Central memory CD8-positive, alpha-beta T cell (primary cell): ENCODE results near the gene DMBT1.

Experiments used
- ATAC-seq: fragments of 150-1000 bp; cut with Tn5 transposase; replicated peaks from 2 replicates; pipeline ENCODE4 v1.10.0; 2022; ENCODE audit warnings: mild to moderate bottlenecking, moderate FRiP score, moderate number of reproducible peaks; ENCODE audit not compliant: poor library complexity, severe bottlenecking; ENCODE audit errors: extremely low read depth
- DNase-seq, 2 donors: peaks; one replicate each; pipeline ENCODE4 v3.0.0; 2021; ENCODE audit warnings: low spot score in 2 of 2
- H3K27ac Mint-ChIP-seq: one replicate; pipeline ENCODE4 v1.8.0; 2022; ENCODE audit warnings: low read depth, mild to moderate bottlenecking, moderate library complexity, mixed read lengths
- H3K27me3 Mint-ChIP-seq: one replicate; pipeline ENCODE4 v1.8.0; 2022; ENCODE audit warnings: mixed read lengths
- H3K36me3 Mint-ChIP-seq: one replicate; pipeline ENCODE4 v1.8.0; 2022; ENCODE audit warnings: mild to moderate bottlenecking, moderate library complexity, mixed read lengths; ENCODE audit not compliant: insufficient read depth
- H3K4me1 Mint-ChIP-seq: one replicate; pipeline ENCODE4 v1.8.0; 2022; ENCODE audit warnings: mixed read lengths
- H3K4me3 Mint-ChIP-seq: one replicate; pipeline ENCODE4 v1.8.0; 2022; ENCODE audit warnings: mild to moderate bottlenecking, moderate library complexity, mixed read lengths
- H3K9me3 Mint-ChIP-seq: one replicate; pipeline ENCODE4 v1.8.0; 2022; ENCODE audit warnings: mixed read lengths

DMBT1 gene

DNA sequence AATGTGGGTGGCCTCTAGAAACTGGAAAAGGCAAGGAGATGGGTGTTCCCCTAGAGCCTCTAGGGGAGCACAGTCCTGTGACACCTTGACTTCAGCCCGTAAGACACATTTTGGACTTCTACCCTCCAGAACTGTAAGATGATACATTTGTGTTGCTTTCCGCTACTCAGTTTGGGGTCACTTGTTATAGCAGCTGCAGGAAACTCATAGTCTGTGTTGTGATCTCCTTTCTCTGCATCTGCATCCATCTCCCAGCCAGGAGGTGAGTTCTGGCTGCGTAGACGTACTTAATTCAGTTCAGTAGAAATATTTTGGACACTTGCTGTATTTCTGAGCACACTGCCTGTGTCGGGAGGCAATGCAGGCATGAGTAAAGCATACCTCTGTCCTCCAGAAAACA, 29.3 kb upstream of the DMBT1 start:
- no peak for DNase-seq
- Mint-ChIP-seq H3K27ac (no peak overlapping the region), H3K4me3 (no peak overlapping the region), H3K36me3 (peaks cover 2% of the 10 kb centered on the region), H3K27me3 (peaks cover 24% of the 10 kb centered on the region), H3K9me3 (no peaks in the 10 kb centered on the region), H3K4me1 (no peaks in the 10 kb centered on the region)
- ATAC-seq = no peak

DNA sequence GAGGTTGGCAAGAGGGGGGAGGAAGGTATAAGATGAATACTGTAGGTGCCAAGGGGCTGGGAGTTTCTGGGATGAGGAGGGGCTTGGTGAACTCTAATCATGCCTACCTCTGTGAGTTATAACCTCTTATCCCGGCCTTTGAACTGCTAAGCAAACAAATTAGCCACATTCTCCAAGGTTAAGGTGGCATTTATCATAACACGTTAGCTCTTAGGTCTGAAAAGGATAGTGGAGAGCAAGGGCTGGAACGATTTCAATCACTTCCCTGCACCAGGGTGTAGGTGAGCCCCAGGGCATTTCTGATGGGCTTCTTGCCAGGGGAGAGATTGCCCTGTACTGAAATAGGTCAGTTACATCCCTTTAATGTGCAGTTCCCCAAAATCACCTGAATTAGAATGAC, 28.6 kb upstream of the DMBT1 start:
- Mint-ChIP-seq H3K27ac (no peak overlapping the region), H3K27me3 (peaks cover 24% of the 10 kb centered on the region), H3K4me3 (no peak overlapping the region), H3K9me3 (no peaks in the 10 kb centered on the region), H3K4me1 (no peaks in the 10 kb centered on the region), H3K36me3 (no peaks in the 10 kb centered on the region)
- no peak for DNase-seq
- no peak for ATAC-seq

DNA sequence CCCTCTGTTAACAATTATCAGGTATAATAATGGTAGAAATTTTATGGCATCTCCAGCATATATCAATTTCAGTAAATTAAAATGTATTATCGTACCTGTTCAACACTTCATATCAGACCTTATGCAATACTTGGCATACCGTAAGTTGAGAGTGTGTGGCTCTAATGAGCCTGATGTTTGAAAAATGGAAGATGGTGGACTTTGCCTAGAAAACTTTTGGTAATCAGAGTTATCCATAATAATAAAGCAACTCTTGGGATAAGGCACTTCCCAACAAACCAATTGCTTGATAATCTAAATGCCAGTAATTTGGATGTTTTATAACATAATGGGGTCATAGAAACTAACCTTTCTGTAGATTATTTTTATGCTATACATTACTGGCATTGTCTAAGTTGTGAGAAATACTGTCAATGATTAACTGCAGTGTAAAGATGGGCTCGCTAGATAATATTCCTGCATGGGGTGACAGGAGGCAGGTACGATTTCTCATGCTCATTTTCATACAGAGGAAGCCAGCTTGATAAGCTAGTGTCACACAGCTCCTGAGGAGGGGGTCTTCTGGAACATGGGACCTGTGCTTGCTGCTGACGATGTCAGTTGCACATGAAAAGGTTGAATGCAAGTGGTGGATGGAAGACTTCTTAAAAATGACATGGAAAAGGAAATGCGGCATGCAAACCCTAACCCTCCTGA, 27.8 kb upstream of the DMBT1 start:
- no peaks in the 10 kb centered on the region for H3K9me3 Mint-ChIP-seq
- no peaks in the 10 kb centered on the region for H3K36me3 Mint-ChIP-seq
- no peak overlapping the region for H3K4me3 Mint-ChIP-seq
- H3K27ac Mint-ChIP-seq = no peak overlapping the region
- ATAC-seq (no peak), DNase-seq (no peak)
- H3K4me1 Mint-ChIP-seq = no peaks in the 10 kb centered on the region
- H3K27me3 Mint-ChIP-seq = peaks cover 24% of the 10 kb centered on the region

DNA sequence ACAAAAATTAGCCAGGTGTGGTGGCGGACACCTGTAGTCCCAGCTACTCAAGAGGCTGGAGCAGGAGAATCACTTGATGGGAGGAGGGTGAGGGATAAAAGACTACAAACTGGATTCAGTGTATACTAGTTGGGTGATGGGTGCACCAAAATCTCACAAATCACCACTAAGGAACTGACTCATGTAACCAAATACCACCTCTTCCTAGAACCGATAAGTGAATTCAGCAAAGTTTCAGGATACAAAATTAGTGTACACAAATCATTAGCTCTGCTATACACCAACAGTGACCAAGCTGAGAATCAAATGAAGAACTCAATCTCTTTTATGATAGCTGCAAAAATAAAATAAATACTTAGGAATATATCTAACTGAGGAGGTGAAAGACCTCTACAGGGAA, 23.0 kb upstream of the DMBT1 start:
- Mint-ChIP-seq H3K4me3 (no peak overlapping the region), H3K4me1 (peaks cover 20% of the 10 kb centered on the region), H3K9me3 (no peaks in the 10 kb centered on the region), H3K27ac (no peak overlapping the region), H3K36me3 (no peaks in the 10 kb centered on the region), H3K27me3 (no peaks in the 10 kb centered on the region)
- no peak for DNase-seq
- ATAC-seq = no peak

GRCh38 chr10:122541541-122542002, 19.0 kb upstream of the DMBT1 start:
- ATAC-seq (peak; percentile 52), DNase-seq (no peak)
- peaks cover 39% of the 10 kb centered on the region for H3K4me1 Mint-ChIP-seq
- no peak overlapping the region for H3K27ac Mint-ChIP-seq
- H3K4me3 Mint-ChIP-seq = no peak overlapping the region
- no peaks in the 10 kb centered on the region for H3K36me3 Mint-ChIP-seq
- no peaks in the 10 kb centered on the region for H3K27me3 Mint-ChIP-seq
- H3K9me3 Mint-ChIP-seq = no peaks in the 10 kb centered on the region

- H3K36me3 Mint-ChIP-seq = no peaks in the 10 kb centered on the region
- ATAC-seq (no peak), DNase-seq (no peak)
- H3K27ac Mint-ChIP-seq = peak overlapping the region; percentile 9
- H3K4me3 Mint-ChIP-seq = no peak overlapping the region
- no peaks in the 10 kb centered on the region for H3K9me3 Mint-ChIP-seq
- no peaks in the 10 kb centered on the region for H3K27me3 Mint-ChIP-seq
- H3K4me1 Mint-ChIP-seq = peaks cover 39% of the 10 kb centered on the region
Observed at GRCh38 chr10:122543676-122544445, 16.7 kb upstream of the DMBT1 start.

- Mint-ChIP-seq H3K27ac (peak overlapping the region; percentile 9), H3K9me3 (no peaks in the 10 kb centered on the region), H3K4me3 (no peak overlapping the region), H3K4me1 (peaks cover 39% of the 10 kb centered on the region), H3K36me3 (no peaks in the 10 kb centered on the region), H3K27me3 (no peaks in the 10 kb centered on the region)
- no peak for DNase-seq
- ATAC-seq = peak; percentile 46
Observed at GRCh38 chr10:122544493-122544892, 16.1 kb upstream of the DMBT1 start.

DNA sequence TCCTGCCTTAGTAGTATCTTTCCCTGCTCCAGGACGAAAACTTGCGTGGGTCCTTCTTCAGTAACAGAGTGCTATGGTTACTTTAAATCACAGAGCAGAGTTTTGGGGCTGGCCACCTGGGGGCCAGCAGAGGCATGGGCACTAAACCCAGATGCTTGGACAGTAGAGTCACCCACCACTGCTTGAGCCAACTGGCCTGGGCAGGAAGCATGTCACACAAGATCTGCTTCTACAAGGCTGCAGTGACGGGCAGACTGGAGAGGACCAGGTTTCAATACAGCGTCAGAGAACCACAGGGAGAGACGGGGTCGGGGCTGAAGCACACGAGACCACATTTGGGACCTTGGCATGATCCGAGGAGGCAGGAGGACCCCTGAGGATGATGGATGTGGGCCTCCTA, 14.3 kb upstream of the DMBT1 start:
- Mint-ChIP-seq H3K4me1 (peaks cover 33% of the 10 kb centered on the region), H3K36me3 (no peaks in the 10 kb centered on the region), H3K27ac (no peak overlapping the region), H3K4me3 (no peak overlapping the region), H3K27me3 (no peaks in the 10 kb centered on the region), H3K9me3 (no peaks in the 10 kb centered on the region)
- no peak for ATAC-seq
- no peak for DNase-seq

DNA sequence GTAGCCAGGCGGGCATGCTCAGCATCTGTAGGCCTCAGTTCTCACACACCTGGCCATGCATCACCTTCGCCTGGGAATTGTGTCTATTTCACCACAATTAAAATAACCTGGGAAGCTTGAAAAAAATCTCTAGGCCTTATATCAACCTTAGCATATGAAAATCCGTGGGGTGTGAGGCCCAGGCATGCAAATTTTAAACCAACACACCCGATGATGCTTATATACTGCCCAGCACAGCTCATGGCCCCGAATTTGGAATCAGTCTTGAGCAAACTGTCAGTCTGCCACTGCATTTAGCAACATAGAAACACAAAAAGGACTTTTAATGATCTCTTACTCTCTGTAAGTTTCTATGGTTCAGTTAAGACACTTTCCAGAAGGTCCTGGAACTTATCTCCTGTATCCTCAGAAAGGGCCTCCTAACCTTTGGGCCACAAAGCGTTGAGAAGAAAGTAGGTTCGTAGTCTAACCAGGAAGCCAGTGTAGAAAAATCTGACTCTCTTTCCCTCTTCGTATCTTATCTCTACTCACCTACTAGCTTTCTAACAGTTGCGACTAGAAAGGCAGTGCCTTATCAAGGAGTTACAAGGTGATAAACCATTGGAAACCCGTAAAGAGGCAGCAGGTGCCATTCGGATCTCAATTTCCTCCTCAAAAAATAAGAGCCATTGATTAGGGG, 12.0 kb upstream of the DMBT1 start:
- ATAC-seq = no peak
- Mint-ChIP-seq H3K27me3 (no peaks in the 10 kb centered on the region), H3K4me1 (peaks cover 24% of the 10 kb centered on the region), H3K36me3 (no peaks in the 10 kb centered on the region), H3K27ac (peak overlapping the region; percentile 83), H3K9me3 (no peaks in the 10 kb centered on the region), H3K4me3 (no peak overlapping the region)
- DNase-seq = no peak

- H3K27me3 Mint-ChIP-seq = no peaks in the 10 kb centered on the region
- peak overlapping the region; percentile 83 for H3K27ac Mint-ChIP-seq
Observed at GRCh38 chr10:122549636-122550035, 10.9 kb upstream of the DMBT1 start.

GRCh38 chr10:122550427-122550826, 10.1 kb upstream of the DMBT1 start:
- DNase-seq (no peak), ATAC-seq (no peak)
- Mint-ChIP-seq H3K36me3 (no peaks in the 10 kb centered on the region), H3K27ac (no peak overlapping the region), H3K4me3 (no peak overlapping the region), H3K27me3 (peaks cover 5% of the 10 kb centered on the region), H3K9me3 (no peaks in the 10 kb centered on the region), H3K4me1 (peaks cover 16% of the 10 kb centered on the region)

More at GRCh38 chr10:122549636-122550035, 10.9 kb upstream of the DMBT1 start:
- ATAC-seq (no peak), DNase-seq (no peak)
- H3K4me3 Mint-ChIP-seq = no peak overlapping the region
- peaks cover 16% of the 10 kb centered on the region for H3K4me1 Mint-ChIP-seq
- no peaks in the 10 kb centered on the region for H3K36me3 Mint-ChIP-seq
- no peaks in the 10 kb centered on the region for H3K9me3 Mint-ChIP-seq

GRCh38 chr10:122550983-122551382, 9.6 kb upstream of the DMBT1 start:
- Mint-ChIP-seq H3K4me3 (no peak overlapping the region), H3K27ac (peak overlapping the region; percentile 65), H3K9me3 (no peaks in the 10 kb centered on the region), H3K27me3 (peaks cover 11% of the 10 kb centered on the region), H3K36me3 (no peaks in the 10 kb centered on the region), H3K4me1 (peaks cover 16% of the 10 kb centered on the region)
- DNase-seq (no peak), ATAC-seq (peak; percentile 43)
